ENCODE data around the gene STK32C.

DNA sequence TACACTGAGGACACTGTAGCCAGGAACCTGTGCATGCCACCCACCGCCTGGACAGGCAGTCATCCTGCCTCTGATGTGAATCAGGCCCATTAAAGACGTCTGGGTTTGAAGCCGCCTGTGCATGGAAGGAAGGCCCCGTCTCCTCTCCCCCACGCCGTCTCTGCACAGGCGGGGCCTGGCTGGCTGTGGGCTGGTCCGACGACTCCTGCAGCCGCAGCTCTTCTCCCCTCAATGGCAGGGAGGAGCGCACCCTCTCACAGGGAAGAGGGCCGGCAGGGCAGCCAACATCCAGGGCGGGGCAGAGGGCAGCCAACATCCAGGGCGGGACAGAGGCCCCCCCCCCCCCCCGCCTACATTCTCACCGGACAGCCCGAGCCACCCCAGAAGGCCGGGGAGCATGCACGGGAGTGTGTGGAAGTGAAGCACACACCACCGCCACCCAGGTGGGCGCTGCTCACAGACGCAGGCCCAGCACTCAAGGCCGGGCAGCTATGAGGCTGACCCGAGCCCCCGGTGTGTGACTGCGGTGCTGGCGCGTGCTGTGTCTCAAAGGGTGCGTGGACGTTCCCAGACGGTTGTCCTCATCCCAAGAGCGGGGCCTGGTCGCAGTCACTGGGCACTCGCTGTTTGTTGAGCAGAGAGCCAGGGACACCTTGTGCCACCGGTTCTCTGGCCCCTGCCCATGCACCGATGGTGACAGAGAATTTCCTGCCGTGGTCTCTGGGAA, 101.9 kb downstream of the STK32C start:
- TF ChIP-seq, protein P1, sequence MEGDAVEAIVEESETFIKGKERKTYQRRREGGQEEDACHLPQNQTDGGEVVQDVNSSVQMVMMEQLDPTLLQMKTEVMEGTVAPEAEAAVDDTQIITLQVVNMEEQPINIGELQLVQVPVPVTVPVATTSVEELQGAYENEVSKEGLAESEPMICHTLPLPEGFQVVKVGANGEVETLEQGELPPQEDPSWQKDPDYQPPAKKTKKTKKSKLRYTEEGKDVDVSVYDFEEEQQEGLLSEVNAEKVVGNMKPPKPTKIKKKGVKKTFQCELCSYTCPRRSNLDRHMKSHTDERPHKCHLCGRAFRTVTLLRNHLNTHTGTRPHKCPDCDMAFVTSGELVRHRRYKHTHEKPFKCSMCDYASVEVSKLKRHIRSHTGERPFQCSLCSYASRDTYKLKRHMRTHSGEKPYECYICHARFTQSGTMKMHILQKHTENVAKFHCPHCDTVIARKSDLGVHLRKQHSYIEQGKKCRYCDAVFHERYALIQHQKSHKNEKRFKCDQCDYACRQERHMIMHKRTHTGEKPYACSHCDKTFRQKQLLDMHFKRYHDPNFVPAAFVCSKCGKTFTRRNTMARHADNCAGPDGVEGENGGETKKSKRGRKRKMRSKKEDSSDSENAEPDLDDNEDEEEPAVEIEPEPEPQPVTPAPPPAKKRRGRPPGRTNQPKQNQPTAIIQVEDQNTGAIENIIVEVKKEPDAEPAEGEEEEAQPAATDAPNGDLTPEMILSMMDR (IDR thresholded peaks at IDR 0.05; ENCODE audit: insufficient read depth, low read length), result no peak
- no peak for TF ChIP-seq POLR2AphosphoS5 (IDR thresholded peaks at IDR 0.05; ENCODE audit: low read depth)
- no peak for TF ChIP-seq SPI1 (IDR thresholded peaks at IDR 0.05; ENCODE audit: borderline replicate concordance, low read depth)
- TF ChIP-seq, protein P2, sequence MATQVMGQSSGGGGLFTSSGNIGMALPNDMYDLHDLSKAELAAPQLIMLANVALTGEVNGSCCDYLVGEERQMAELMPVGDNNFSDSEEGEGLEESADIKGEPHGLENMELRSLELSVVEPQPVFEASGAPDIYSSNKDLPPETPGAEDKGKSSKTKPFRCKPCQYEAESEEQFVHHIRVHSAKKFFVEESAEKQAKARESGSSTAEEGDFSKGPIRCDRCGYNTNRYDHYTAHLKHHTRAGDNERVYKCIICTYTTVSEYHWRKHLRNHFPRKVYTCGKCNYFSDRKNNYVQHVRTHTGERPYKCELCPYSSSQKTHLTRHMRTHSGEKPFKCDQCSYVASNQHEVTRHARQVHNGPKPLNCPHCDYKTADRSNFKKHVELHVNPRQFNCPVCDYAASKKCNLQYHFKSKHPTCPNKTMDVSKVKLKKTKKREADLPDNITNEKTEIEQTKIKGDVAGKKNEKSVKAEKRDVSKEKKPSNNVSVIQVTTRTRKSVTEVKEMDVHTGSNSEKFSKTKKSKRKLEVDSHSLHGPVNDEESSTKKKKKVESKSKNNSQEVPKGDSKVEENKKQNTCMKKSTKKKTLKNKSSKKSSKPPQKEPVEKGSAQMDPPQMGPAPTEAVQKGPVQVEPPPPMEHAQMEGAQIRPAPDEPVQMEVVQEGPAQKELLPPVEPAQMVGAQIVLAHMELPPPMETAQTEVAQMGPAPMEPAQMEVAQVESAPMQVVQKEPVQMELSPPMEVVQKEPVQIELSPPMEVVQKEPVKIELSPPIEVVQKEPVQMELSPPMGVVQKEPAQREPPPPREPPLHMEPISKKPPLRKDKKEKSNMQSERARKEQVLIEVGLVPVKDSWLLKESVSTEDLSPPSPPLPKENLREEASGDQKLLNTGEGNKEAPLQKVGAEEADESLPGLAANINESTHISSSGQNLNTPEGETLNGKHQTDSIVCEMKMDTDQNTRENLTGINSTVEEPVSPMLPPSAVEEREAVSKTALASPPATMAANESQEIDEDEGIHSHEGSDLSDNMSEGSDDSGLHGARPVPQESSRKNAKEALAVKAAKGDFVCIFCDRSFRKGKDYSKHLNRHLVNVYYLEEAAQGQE (IDR thresholded peaks at IDR 0.05; ENCODE audit: insufficient replicate concordance, low read depth), result no peak
